K562 (cell line): ENCODE measurements around the gene PPRC1. TPM values are rescaled to one million over a fixed set of nuclear protein-coding genes. Genes with fewer than 3 reads are reported as not detected.

Experiments used
- CBFB ChIP-seq: sonication (generic); formaldehyde crosslinking; IDR thresholded peaks from 2 replicates; pipeline ENCODE4 v1.4.0; 2020; ENCODE audit warnings: mild to moderate bottlenecking, missing genetic modification reagents
- ELF1 ChIP-seq: fragments of 200-800 bp; sonication (Bioruptor generic); IDR thresholded peaks from 2 replicates; pipeline ENCODE4 v1.6.1; 2016; ENCODE audit warnings: missing genetic modification characterization, missing compliant biosample characterization
- ELF2 ChIP-seq: fragments of 250-450 bp; sonication (Bioruptor Pico); IDR thresholded peaks from 2 replicates; pipeline ENCODE4 v1.5.0; 2021; ENCODE audit warnings: mild to moderate bottlenecking
- HDAC1 ChIP-seq, 2 experiments: fragments of 450-650 bp; IDR thresholded peaks; 2 replicates each; pipeline ENCODE4 v1.6.1; 2016 to 2017; ENCODE audit warnings: inconsistent platforms in 1 of 2, mild to moderate bottlenecking in 1 of 2, moderate library complexity in 1 of 2
- HLTF ChIP-seq: fragments of 450-650 bp; IDR thresholded peaks from 2 replicates; pipeline ENCODE4 v1.6.1; 2016
- JUND ChIP-seq, 2 experiments: IDR thresholded peaks; 2 replicates in 1 of 2; 3 replicates in 1 of 2; pipeline ENCODE4 v1.6.1; 2011; ENCODE audit warnings: borderline replicate concordance in 2 of 2, low read depth in 2 of 2, low read length in 2 of 2, improper control_type of control experiment in 1 of 2, missing biosample characterization in 1 of 2, missing genetic modification characterization in 1 of 2, missing genetic modification reagents in 1 of 2
- MAZ ChIP-seq, 2 experiments: fragments of 450-650 bp in 1 of 2; sonication (generic) in 1 of 2; formaldehyde crosslinking; IDR thresholded peaks in 1 of 2; conservative IDR thresholded peaks in 1 of 2; 2 replicates each; pipeline versions ENCODE4 v1.4.0 to v1.5.0; 2020; ENCODE audit warnings: mild to moderate bottlenecking in 1 of 2, missing genetic modification reagents in 1 of 2
- NR0B1 ChIP-seq: fragments of 450-650 bp; IDR thresholded peaks from one replicate; pipeline ENCODE4 v1.6.1; 2018; ENCODE audit warnings: mild to moderate bottlenecking, moderate library complexity; ENCODE audit not compliant: partially characterized antibody
- PRDM10 ChIP-seq: fragments of 450-650 bp; IDR thresholded peaks from 2 replicates; pipeline ENCODE4 v1.6.1; 2018; ENCODE audit not compliant: partially characterized antibody
- TAF9B ChIP-seq: fragments of 450-650 bp; IDR thresholded peaks from 2 replicates; pipeline ENCODE4 v1.6.1; 2018; ENCODE audit warnings: mild to moderate bottlenecking; ENCODE audit not compliant: partially characterized antibody
- TCF3 ChIP-seq: sonication (generic); formaldehyde crosslinking; IDR thresholded peaks from 2 replicates; pipeline ENCODE4 v1.4.0; 2020; ENCODE audit warnings: mild to moderate bottlenecking, missing genetic modification reagents
- VEZF1 ChIP-seq: fragments of 200-800 bp; sonication (Bioruptor generic); IDR thresholded peaks from 2 replicates; pipeline ENCODE4 v1.6.1; 2017; ENCODE audit warnings: missing genetic modification characterization, missing compliant biosample characterization
- ZBTB33 ChIP-seq: sonication (generic); formaldehyde crosslinking; IDR thresholded peaks from 2 replicates; pipeline ENCODE4 v1.8.1; 2023; ENCODE audit warnings: mild to moderate bottlenecking, missing genetic modification reagents
- ZNF639 ChIP-seq, 2 experiments: fragments of 200-800 bp in 1 of 2; sonication (Bioruptor generic) in 1 of 2; sonication (generic) in 1 of 2; formaldehyde crosslinking in 1 of 2; IDR thresholded peaks in 1 of 2; conservative IDR thresholded peaks in 1 of 2; 2 replicates each; pipeline versions ENCODE4 v1.5.0 to v1.6.1; 2016 to 2020; ENCODE audit warnings: missing compliant biosample characterization in 1 of 2, missing genetic modification characterization in 1 of 2, missing genetic modification reagents in 1 of 2
- polyA plus RNA-seq, 8 experiments: library from polyadenylated mRNA; depleted of rRNA in 4 of 8; stranded (reverse) in 5 of 8; unstranded in 3 of 8; fragments of >200 nt; fragmentation: Nextera tagmentation in 2 of 8; fragmentation: Illumina TruSeq in 1 of 8; extraction: Ambion mirVana in 2 of 8; extraction: Trizol in 1 of 8; gene quantifications; 2 replicates each; pipeline versions ENCODE4 v1.2.1 to v1.2.3, GENCODE V29; 2011 to 2014; ENCODE audit warnings: inconsistent platforms in 1 of 8, missing spikeins in 1 of 8
- total RNA-seq, 7 experiments: library from RNA; depleted of rRNA in 6 of 7; stranded (reverse); fragments of >200 nt in 6 of 7; fragmentation: Illumina TruSeq in 2 of 7; extraction: Trizol in 2 of 7; gene quantifications; 2 replicates each; pipeline versions ENCODE4 v1.2.1 to v1.2.3, GENCODE V29; 2011 to 2021; ENCODE audit warnings: low replicate concordance in 1 of 7

Gene PPRC1
- total and polyA plus RNA-seq, 9 of the 15 experiments (the other 6 are each of a cell fraction or from before 2014, with no cell fraction given): 8.5 to 47.1 (median 16.2) TPM

GRCh38 chr10:102163342-102163989 lies 30.6 kb downstream of the PPRC1 start (continued):
- no peak for TF ChIP-seq HLTF
- no peak for TF ChIP-seq VEZF1 (CRISPR knock-in tag)
- peak in 1 of 2 experiments; percentile 24; a peak in 1 of 4 replicates for TF ChIP-seq ZNF639 (CRISPR knock-in tag; conservative IDR thresholded peaks at IDR 0.05 in 1 of 2, IDR thresholded peaks at IDR 0.05 in 1 of 2)
- no peak for TF ChIP-seq CBFB
- no peak for TF ChIP-seq PRDM10
- TF ChIP-seq ZBTB33: peak; percentile 61; the same call in 1 of the 2 replicates
- no peak for TF ChIP-seq JUND (IDR thresholded peaks at IDR 0.05; ENCODE audit: borderline replicate concordance, low read depth, low read length)
- TF ChIP-seq JUND (tag; IDR thresholded peaks at IDR 0.05; ENCODE audit: borderline replicate concordance, low read depth, low read length): no peak
- no peak for TF ChIP-seq NR0B1
- no peak for TF ChIP-seq ELF1 (tag)
- TF ChIP-seq TCF3 (CRISPR knock-in tag): peak; percentile 57; the same call in 1 of the 2 replicates
- TF ChIP-seq ELF2 (CRISPR knock-in tag): no peak
- TF ChIP-seq MAZ (CRISPR knock-in tag; conservative IDR thresholded peaks at IDR 0.05 in 1 of 2, IDR thresholded peaks at IDR 0.05 in 1 of 2): no peak
- TF ChIP-seq HDAC1 (IDR thresholded peaks at IDR 0.05): no peak
- TF ChIP-seq TAF9B: no peak
